Lower lobe of right lung (tissue), 2 donors: Measurements from ENCODE around the gene CEP128. TPM values are rescaled to one million over a fixed set of nuclear protein-coding genes. Genes with fewer than 3 reads are reported as not detected.

Source experiments
- ATAC-seq, 2 donors: fragments of 200-7000 bp; cut with Tn5 transposase; one replicate each; pipeline ENCODE4 v1.9.1; 2020 to 2022; ENCODE audit warnings: mild to moderate bottlenecking in 2 of 2, moderate library complexity in 2 of 2
- DNase-seq: peaks from one replicate; pipeline ENCODE4 v3.0.0-alpha.2; 2020
- H3K27ac ChIP-seq: fragments of 200-600 bp; one replicate; pipeline ENCODE4 v1.8.0; 2022
- H3K27me3 ChIP-seq: fragments of 200-600 bp; one replicate; pipeline ENCODE4 v1.8.0; 2022; ENCODE audit warnings: low read depth
- H3K36me3 ChIP-seq: fragments of 200-600 bp; one replicate; pipeline ENCODE4 v1.8.0; 2022; ENCODE audit warnings: mild to moderate bottlenecking
- H3K4me1 ChIP-seq: fragments of 200-600 bp; one replicate; pipeline ENCODE4 v1.8.0; 2022
- H3K4me3 ChIP-seq: fragments of 200-600 bp; one replicate; pipeline ENCODE4 v1.8.0; 2022; ENCODE audit warnings: mild to moderate bottlenecking
- H3K9me3 ChIP-seq: fragments of 200-600 bp; one replicate; pipeline ENCODE4 v1.8.0; 2022
- CTCF ChIP-seq: fragments of 200-600 bp; IDR thresholded peaks from one replicate; pipeline ENCODE4 v1.8.0; 2022; ENCODE audit warnings: antibody characterized with exemption, mild to moderate bottlenecking
- intact Hi-C: fragments of 100-400 bp; cut with DNase I; formaldehyde crosslinking; loops from one replicate; pipeline ENCODE4 v1.11.0; 2022
- total RNA-seq: library from RNA; stranded (reverse); fragmentation: NEBNext Ultra II Directional; extraction: Animal tissue kit (Norgen Biotek cat#: 25700); gene quantifications from one replicate; pipeline ENCODE4 v1.2.1, GENCODE V29; 2021
- donor health status: DM: no; HTN: yes; CAD: no; lungs with severe emphysema.

Gene CEP128
- total RNA-seq, 1 donor from 2014 or later, result 11.5 TPM

- ATAC-seq (no peak), DNase-seq (no peak)
- intact Hi-C loops, result no loop called here
- H3K27me3 ChIP-seq, result no peaks in the 10 kb centered on the region
- H3K9me3 ChIP-seq, result no peaks in the 10 kb centered on the region
- no peak overlapping the region for H3K4me3 ChIP-seq
- H3K36me3 ChIP-seq, result no peaks in the 10 kb centered on the region
- no peak overlapping the region for H3K27ac ChIP-seq
- TF ChIP-seq CTCF, result no peak
- H3K4me1 ChIP-seq, result no peaks in the 10 kb centered on the region
These were observed 170.3 kb downstream of the CEP128 start for GRCh38 chr14:80771201-80771600.

GRCh38 chr14:80770114-80770908 lies 171.2 kb downstream of the CEP128 start:
- no peak overlapping the region for H3K4me3 ChIP-seq
- H3K27ac ChIP-seq, result no peak overlapping the region
- no peak for ATAC-seq
- no peaks in the 10 kb centered on the region for H3K36me3 ChIP-seq
- intact Hi-C loops, result no loop called here
- no peaks in the 10 kb centered on the region for H3K9me3 ChIP-seq
- H3K27me3 ChIP-seq, result no peaks in the 10 kb centered on the region
- no peak for TF ChIP-seq CTCF
- H3K4me1 ChIP-seq, result no peaks in the 10 kb centered on the region
- DNase-seq, result no peak

GRCh38 chr14:80768646-80769045 lies 172.9 kb downstream of the CEP128 start:
- TF ChIP-seq CTCF, result no peak
- ATAC-seq (no peak), DNase-seq (no peak)
- H3K27me3 ChIP-seq, result no peaks in the 10 kb centered on the region
- no peaks in the 10 kb centered on the region for H3K36me3 ChIP-seq
- H3K4me3 ChIP-seq, result no peak overlapping the region
- intact Hi-C loops, result no loop called here
- H3K9me3 ChIP-seq, result no peaks in the 10 kb centered on the region
- H3K4me1 ChIP-seq, result no peaks in the 10 kb centered on the region
- H3K27ac ChIP-seq, result no peak overlapping the region

- H3K36me3 ChIP-seq, result no peaks in the 10 kb centered on the region
- ATAC-seq, result no peak
- H3K27me3 ChIP-seq, result no peaks in the 10 kb centered on the region
- intact Hi-C loops, result no loop called here
- no peaks in the 10 kb centered on the region for H3K4me1 ChIP-seq
- no peak overlapping the region for H3K27ac ChIP-seq
- DNase-seq, result no peak
- H3K4me3 ChIP-seq, result no peak overlapping the region
- H3K9me3 ChIP-seq, result no peaks in the 10 kb centered on the region
- no peak for TF ChIP-seq CTCF
These were observed 176.5 kb downstream of the CEP128 start for GRCh38 chr14:80764921-80765507.

GRCh38 chr14:80764496-80764895 lies 177.0 kb downstream of the CEP128 start:
- no peak for ATAC-seq
- intact Hi-C loops, result no loop called here

More at GRCh38 chr14:80764496-80764895, 177.0 kb downstream of the CEP128 start:
- Histone ChIP-seq H3K4me3 (no peak overlapping the region), H3K9me3 (no peaks in the 10 kb centered on the region), H3K4me1 (no peaks in the 10 kb centered on the region), H3K27ac (no peak overlapping the region), H3K27me3 (no peaks in the 10 kb centered on the region), H3K36me3 (no peaks in the 10 kb centered on the region)
- no peak for DNase-seq
- TF ChIP-seq CTCF, result no peak
